GM21367 (cell line): Measurements from ENCODE around the gene MKNK1.

ENCODE experiments used
- ATAC-seq: cut with Tn5 transposase; IDR thresholded peaks from one replicate; pipeline ENCODE4 v1.9.1; 2021; ENCODE audit not compliant: unreplicated experiment

Gene MKNK1

DNA sequence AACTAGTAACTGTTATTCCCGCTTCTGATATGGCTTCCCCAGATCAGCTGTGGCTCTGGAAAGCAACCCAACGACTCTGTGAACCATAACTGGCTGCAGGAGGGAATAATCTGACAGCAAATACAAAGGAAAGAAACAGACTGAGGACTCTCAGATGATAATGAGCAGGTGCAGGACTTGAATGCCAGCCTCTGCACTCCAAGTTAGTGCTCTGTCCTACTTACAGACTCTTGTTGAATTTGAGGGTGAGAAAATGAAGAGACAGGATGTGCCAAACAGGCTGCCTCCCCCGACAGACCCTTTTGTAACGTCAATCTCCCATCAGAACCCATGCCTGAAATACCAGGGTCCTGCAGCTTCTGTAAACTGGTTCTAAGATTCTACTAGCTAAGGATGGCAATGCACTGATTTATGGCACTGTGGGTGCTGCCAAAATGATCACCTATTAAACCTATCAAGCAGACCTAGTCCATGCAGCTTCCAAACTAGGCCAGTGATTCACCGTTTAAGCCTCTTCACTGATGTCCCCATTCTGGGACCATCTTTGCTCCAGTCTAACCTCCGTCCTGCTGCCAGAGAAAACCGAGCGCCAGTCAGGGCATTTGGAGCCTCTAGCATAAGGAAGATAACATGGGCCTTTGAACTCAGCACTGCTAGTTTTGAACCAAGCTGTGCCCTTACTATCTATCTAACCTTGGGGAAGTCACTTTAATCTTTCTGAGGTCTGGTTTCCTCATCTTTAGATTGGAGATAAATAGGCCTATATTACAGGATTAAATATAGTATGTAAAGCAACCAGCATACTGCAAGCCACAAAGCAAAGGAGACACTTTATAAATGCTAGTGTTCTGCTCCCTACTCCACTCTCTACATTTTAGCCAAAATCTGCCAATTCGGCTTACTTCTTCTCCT, 4.8 kb downstream of the MKNK1 start:
- ATAC-seq, result no peak

DNA sequence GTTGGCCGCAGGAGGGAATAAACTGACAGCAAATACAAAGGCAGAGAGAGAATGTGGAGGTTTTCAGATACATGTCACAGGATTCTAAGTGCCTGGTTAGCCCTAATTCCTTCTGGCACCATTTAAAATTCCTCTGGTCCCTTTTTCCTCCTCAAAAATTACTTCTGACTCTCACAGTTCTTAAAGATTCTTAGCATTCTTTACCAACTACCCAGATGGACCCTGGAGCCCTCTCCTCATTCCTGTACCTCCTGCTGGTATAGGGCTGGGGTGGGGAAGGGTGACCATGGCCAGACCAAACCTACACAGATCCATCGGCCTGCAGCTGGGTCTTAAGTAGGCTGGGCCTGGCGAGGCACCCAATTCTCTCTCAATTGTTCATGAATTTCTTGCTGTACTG, 7.2 kb downstream of the MKNK1 start:
- ATAC-seq, result no peak

DNA sequence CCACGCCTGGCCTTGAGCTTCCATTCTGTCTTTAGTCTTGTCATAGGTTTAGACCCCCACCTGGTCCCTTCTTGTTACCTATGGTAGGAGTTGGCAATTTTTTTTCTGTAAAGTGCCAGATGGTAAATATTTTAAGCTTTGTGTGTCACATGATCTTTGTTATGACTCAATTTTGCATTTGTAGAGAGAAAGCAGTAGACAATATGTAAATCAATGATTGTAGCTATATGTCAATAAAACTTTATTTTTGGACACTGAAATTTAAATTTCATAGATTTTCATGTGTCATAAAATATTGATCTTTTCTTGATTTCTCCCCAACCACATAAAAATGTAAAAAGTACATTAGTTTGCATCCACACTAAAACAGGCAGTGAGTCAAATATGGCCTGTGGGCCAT, 8.0 kb downstream of the MKNK1 start:
- ATAC-seq, result no peak

- no peak for ATAC-seq
Observed at GRCh38 chr1:46595127-46595526, 8.9 kb downstream of the MKNK1 start.

DNA sequence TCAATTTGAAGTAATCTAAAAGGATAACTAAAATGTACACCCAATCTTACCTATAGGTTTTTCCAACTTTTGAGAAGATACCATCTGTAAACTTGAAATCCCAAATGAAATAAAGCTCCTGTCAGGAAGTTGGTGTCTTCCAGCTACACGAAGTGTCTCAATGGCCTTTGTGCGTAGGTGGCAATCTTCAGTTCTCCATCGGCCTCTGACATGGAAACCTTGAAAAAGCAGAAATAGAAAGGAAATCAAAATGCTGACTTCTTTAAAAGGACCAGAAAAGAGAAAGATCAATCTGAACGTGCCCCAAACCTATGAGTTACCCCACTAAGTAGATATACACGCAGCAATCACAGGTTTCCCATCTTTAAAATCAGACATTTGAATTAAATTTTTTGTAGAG, 10.0 kb downstream of the MKNK1 start:
- ATAC-seq, result no peak

DNA sequence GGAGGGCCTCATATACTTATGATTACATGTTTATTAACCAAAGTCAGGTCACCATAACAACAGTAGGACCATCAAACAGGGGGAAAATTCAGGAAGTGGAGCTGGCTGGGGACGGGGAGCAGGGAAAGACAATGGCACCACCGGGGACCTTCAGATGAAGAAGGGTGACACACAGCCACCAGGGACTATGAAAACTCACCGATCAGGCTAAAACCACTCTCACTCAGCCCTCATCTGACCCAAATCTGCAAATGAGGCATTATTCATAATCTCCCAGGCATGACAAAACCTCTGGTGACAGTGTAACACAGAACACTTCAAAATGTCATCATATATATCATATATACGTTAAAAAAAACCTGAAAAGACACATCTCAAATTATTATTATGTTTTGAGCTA, 11.2 kb downstream of the MKNK1 start:
- ATAC-seq, result no peak

GRCh38 chr1:46589529-46589928, 14.5 kb downstream of the MKNK1 start:
- ATAC-seq, result no peak

GRCh38 chr1:46587069-46587468, 17.0 kb downstream of the MKNK1 start:
- no peak for ATAC-seq

DNA sequence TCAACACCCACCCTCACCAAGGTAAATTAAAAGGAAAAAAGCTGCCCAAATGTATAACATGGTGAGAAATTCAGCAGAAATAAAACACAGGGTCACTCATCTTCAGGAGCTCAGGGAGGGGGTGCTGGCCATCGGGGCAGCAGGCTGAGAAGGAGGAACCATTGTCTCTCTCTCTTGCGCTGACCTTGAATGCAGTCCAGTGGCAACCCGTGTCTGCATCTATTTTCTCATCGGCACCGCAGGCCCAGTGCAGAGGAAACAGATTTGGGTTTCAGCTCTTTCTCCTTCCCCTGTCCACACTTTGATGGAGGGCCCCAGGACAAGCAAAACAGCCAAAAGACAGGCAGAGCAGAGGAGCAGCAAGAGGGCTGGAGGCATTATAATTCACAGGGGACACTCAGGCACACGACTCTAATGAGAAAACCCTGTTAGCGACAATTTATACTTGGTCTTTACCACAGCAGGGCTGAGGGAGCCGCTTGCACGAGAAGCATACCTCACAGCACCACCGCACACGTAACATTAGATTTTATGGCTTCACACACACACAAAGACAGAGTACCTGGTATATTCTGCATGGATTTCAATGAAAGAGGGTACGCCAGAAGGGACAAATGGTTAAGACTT, 18.6 kb downstream of the MKNK1 start:
- ATAC-seq, result no peak

DNA sequence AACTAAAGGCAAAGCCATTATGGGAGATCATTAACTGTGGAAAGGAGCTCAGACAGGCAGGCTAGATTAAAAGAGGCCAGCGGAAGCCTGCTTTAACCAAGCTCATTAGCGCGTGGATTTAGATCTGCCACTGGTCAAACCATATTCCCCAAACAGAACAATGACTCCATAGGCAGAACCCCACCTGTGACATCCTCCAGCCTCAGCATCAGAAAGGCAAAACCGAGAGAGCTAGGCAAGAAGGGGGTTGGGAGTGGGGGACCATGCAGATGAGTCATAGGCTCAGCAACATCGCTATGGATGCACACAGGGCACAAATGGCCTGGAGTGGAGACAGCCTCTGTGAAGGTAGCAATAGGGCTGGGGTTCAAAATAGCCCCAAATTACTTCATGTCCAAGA, 20.6 kb downstream of the MKNK1 start:
- ATAC-seq, result no peak

GRCh38 chr1:46582972-46583371, 21.1 kb downstream of the MKNK1 start:
- ATAC-seq, result no peak

GRCh38 chr1:46581681-46582455, 22.2 kb downstream of the MKNK1 start:
- ATAC-seq, result no peak

GRCh38 chr1:46580140-46580903, 23.7 kb downstream of the MKNK1 start:
- ATAC-seq, result no peak

DNA sequence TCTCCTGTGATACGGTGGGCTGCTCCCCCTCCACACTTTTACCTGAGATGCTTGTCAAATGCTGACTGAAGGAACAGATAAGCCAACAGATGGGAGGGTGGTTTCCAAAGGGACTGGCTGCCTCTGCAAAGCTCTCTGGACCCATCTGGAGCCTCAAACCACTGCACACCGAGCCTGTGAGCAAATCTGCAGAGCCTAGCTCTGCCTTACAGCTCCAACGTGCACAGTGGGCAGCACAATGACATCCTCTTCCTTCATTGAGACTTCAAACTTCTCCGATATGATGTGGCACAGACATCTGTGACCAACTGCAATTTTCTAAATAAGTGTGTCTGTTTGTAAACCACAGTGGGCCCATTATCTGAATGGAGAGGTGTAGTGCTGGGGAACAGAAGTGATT, 26.4 kb downstream of the MKNK1 start:
- no peak for ATAC-seq

- no peak for ATAC-seq
Observed at GRCh38 chr1:46576596-46576995, 27.5 kb downstream of the MKNK1 start.

GRCh38 chr1:46575778-46576177, 28.3 kb downstream of the MKNK1 start:
- no peak for ATAC-seq

DNA sequence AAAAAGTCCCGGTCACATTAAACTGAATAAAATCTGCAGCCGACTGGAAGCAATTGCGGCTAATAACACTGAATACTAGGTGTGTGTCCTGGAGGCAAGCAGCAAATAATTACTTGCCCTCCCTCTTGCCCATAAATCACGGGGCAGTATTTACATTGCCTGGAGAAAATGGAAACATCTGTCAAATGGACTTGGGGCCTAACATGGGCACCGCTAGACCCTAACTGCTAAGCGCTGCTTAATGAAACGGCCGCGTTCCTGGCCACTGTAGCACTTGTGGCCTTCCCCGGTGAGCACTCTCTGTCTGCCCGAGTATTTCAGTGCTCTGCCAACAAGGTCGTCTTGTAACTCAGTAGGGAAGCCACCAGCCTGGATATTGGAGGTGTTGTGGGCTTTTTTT, 28.8 kb downstream of the MKNK1 start:
- ATAC-seq, result no peak

DNA sequence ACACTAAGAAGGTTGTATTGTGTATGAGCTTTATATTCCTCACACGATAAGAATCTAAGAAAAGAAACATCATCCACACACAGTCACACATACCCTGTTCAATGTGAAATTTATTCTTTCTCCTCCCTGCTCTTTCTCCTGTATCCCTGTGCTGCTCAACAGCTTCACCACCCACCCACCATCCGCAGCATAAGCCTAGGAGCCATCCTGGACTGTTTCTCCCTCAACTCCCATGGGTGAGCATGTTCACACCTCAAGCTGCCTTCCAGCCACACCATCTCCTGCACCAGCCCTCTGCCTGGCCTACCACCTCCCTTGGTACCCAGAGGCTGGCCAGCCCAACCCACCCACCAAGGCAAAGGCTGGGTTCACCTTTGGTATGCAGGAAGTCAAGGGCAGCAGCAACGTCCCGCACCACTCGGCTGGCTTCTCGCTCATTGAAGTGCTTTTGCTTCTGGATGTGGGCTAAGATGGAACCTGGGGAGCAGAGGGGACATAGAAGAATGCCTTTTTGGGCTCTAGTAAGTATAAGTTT, 32.3 kb downstream of the MKNK1 start:
- no peak for ATAC-seq

DNA sequence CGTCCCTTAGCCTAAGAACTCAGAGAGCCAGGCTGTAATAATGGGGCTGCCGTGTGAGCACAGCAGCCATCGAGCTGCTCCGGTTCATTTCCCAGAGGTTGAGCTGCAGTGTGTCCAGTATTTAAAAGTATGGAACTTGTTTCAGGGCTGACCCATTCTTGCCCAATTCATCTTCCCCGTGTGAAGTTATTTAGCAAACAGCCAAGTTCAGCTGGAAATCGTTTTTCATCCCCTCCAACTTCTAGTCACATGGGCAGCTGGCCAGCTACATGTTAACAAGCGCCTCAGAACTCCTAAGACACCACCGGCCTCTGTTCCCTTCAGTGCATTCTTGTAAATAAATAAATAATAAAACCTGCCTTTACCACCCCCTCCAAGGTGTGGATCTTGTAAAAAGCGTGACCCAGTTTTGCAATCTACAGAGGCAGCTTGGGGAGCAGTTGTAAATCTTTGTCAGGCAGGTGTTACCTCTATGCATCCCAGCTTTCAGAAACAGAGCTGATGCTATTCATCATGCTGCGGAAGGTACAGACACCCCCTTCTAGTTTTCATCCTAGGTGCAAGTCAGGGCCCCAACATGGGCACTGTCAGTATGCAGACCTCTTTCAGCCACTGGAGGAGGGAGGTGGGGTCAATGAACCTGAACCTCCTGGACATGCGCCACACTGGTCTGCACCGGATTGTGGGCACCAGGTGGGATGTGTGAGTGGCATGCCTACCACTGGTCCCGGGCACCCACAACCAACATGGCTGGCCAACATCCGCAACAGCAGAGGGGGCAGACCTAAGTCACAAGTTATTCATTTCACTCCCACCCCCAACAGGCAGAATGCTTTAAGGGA, 34.0 kb downstream of the MKNK1 start:
- ATAC-seq, result no peak

DNA sequence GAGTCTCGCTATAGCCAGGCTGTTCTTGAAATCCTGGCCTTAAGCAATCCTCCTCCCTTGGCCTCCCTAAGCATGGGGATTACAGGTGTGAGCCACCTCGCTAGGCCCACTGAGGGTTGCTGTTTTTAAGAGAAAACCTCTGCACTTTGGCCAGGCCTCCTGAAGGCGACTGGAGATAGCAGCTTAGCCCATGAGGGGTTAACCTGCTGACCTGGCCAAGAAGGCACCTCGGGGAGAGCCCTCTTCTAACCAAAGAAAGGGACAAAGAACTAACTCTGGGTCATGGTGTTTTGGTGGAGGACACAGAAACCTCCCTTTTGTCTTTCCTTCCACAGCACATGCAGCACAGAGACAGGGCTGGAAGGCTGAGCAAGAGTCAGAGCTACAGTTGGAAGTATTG, 35.0 kb downstream of the MKNK1 start:
- no peak for ATAC-seq
